K562 (cell line): ENCODE results near the gene RFX3. TPM values are rescaled to one million over a fixed set of nuclear protein-coding genes. Genes with fewer than 3 reads are reported as not detected.

ENCODE experiments used
- ATAC-seq: fragments of 200-7000 bp; cut with Tn5 transposase; 3 replicates; pipeline ENCODE4 v1.9.1; 2020; ENCODE audit warnings: moderate library complexity
- BruUV-seq: library from RNA; stranded (reverse); fragments of 400-500 nt; replicated peaks from 2 replicates; lab custom pipeline; 2021; lab: Mats Ljungman, UMichigan
- CTCF ChIA-PET: fragments of 300-600 bp; formaldehyde crosslinking; extraction: SDS; loops from one replicate; lab custom pipeline; 2021; ENCODE audit warnings: low intra/inter-chr PET ratio; lab: Yijun Ruan, JAX
- POLR2A ChIA-PET: fragments of 300-600, 350-650 bp; sonication (Branson Sonifier 250); formaldehyde crosslinking; extraction: SDS; loops from one replicate; lab custom pipeline; 2021; ENCODE audit warnings: antibody characterized with exemption, inconsistent platforms; lab: Yijun Ruan, JAX
- DNase-seq, 4 experiments: peaks; one replicate each; pipeline versions ENCODE4 v3.0.0 to v3.0.0-alpha.2; 2011 to 2018; ENCODE audit warnings: low spot score in 3 of 4, mixed read lengths in 3 of 4; ENCODE audit errors: extremely low read depth in 1 of 4
- FAIRE-seq: peaks from 2 replicates; lab custom pipeline; 2011; peaks lifted over from hg19 to GRCh38; lab: Jason Lieb, UNC
- H2AFZ ChIP-seq: 2 replicates; pipeline ENCODE4 v1.6.0; 2011; ENCODE audit warnings: low read depth, low read length, control low read depth, inconsistent platforms
- H3K27ac ChIP-seq: fragments of 200-600 bp; 3 replicates; pipeline ENCODE4 v1.8.0; 2011; ENCODE audit warnings: low read depth, mild to moderate bottlenecking, control low read depth, inconsistent platforms, low read length, moderate library complexity, mixed read lengths; ENCODE audit errors: extremely low read depth
- H3K27me3 ChIP-seq, 2 experiments: fragments of 300-600 bp in 1 of 2; 2 replicates in 1 of 2; 3 replicates in 1 of 2; pipeline versions ENCODE4 v1.6.0 to v1.8.0; 2011; ENCODE audit warnings: inconsistent platforms in 2 of 2, low read length in 2 of 2, mild to moderate bottlenecking in 1 of 2, mixed read lengths in 1 of 2, moderate library complexity in 1 of 2; ENCODE audit not compliant: control insufficient read depth in 2 of 2, insufficient read depth in 2 of 2
- H3K36me3 ChIP-seq: fragments of 300-600 bp; 3 replicates; pipeline ENCODE4 v1.8.0; 2011; ENCODE audit warnings: mild to moderate bottlenecking, low read length, inconsistent platforms; ENCODE audit not compliant: control insufficient read depth, insufficient read depth
- H3K4me1 ChIP-seq, 2 experiments: fragments of 200-600 bp in 1 of 2; replicated peaks in 1 of 2; 2 replicates in 1 of 2; 3 replicates in 1 of 2; pipeline versions ENCODE4 v1.5.1 to v1.8.0; 2011; ENCODE audit warnings: inconsistent platforms in 2 of 2, low read length in 2 of 2, mild to moderate bottlenecking in 1 of 2, mixed read lengths in 1 of 2, moderate library complexity in 1 of 2; ENCODE audit not compliant: control insufficient read depth in 2 of 2, insufficient read depth in 2 of 2
- H3K4me2 ChIP-seq: 2 replicates; pipeline ENCODE4 v1.6.1; 2011; ENCODE audit warnings: low read length, control low read depth, inconsistent platforms, mixed read lengths; ENCODE audit not compliant: insufficient read depth
- H3K4me3 ChIP-seq: fragments of 200-600 bp; sonication (generic), shearing (Covaris generic); 2 replicates; pipeline ENCODE4 v1.5.1; 2016; ENCODE audit warnings: control low read depth, inconsistent platforms
- H3K79me2 ChIP-seq: fragments of 200-600 bp; 3 replicates; pipeline ENCODE4 v1.8.0; 2011; ENCODE audit warnings: low read length, inconsistent platforms; ENCODE audit not compliant: control insufficient read depth, insufficient read depth
- H3K9ac ChIP-seq, 2 experiments: 2 replicates each; pipeline versions ENCODE4 v1.6.0 to v1.6.1; 2011; ENCODE audit warnings: low read depth in 2 of 2, low read length in 2 of 2, control low read depth in 1 of 2, inconsistent platforms in 1 of 2, mild to moderate bottlenecking in 1 of 2, mixed read lengths in 1 of 2; ENCODE audit not compliant: insufficient read depth in 1 of 2
- H3K9me1 ChIP-seq: one replicate; pipeline ENCODE4 v1.6.0; 2011; ENCODE audit warnings: inconsistent platforms, mild to moderate bottlenecking, low read length, moderate library complexity; ENCODE audit not compliant: control insufficient read depth, insufficient read depth
- H3K9me3 ChIP-seq: replicated peaks from 2 replicates; pipeline ENCODE4 v1.5.1; 2011; ENCODE audit warnings: low read depth, low read length, inconsistent platforms; ENCODE audit not compliant: control insufficient read depth, insufficient read depth
- H4K20me1 ChIP-seq: replicated peaks from 2 replicates; pipeline ENCODE4 v1.6.1; 2011; ENCODE audit warnings: low read length, inconsistent platforms, mixed read lengths; ENCODE audit not compliant: control insufficient read depth, insufficient read depth
- ARID3A ChIP-seq: IDR thresholded peaks from 2 replicates; pipeline ENCODE4 v1.6.1; 2012; ENCODE audit warnings: low read depth, low read length, improper control_type of control experiment, borderline replicate concordance
- C11orf30 ChIP-seq: fragments of 450-650 bp; IDR thresholded peaks from 2 replicates; pipeline ENCODE4 v1.6.1; 2016; ENCODE audit warnings: low read depth, mild to moderate bottlenecking
- E2F3 ChIP-seq: fragments of 250-450 bp; sonication (Bioruptor Pico); IDR thresholded peaks from 2 replicates; pipeline ENCODE4 v1.4.0; 2020; ENCODE audit warnings: mild to moderate bottlenecking
- FUS ChIP-seq: fragments of 200-400 bp; formaldehyde crosslinking; optimal IDR thresholded peaks from 2 replicates; pipeline ENCODE3; 2017; ENCODE audit warnings: low read depth, low read length
- IRF2 ChIP-seq: sonication (generic); formaldehyde crosslinking; IDR thresholded peaks from 2 replicates; pipeline ENCODE4 v1.8.1; 2022; ENCODE audit warnings: mild to moderate bottlenecking, missing genetic modification reagents
- NR2C1 ChIP-seq, 2 experiments: fragments of 450-650 bp; IDR thresholded peaks; 2 replicates each; pipeline ENCODE4 v1.6.1; 2017; ENCODE audit warnings: mild to moderate bottlenecking in 2 of 2, antibody characterized with exemption in 1 of 2, inconsistent platforms in 1 of 2, missing compliant biosample characterization in 1 of 2, missing genetic modification characterization in 1 of 2
- TRIM25 ChIP-seq: fragments of 450-650 bp; IDR thresholded peaks from 2 replicates; pipeline ENCODE4 v1.7.0; 2016; ENCODE audit warnings: borderline replicate concordance
- ZNF224 ChIP-seq: sonication (generic); formaldehyde crosslinking; IDR thresholded peaks from 2 replicates; pipeline ENCODE4 v1.8.0; 2022; ENCODE audit warnings: mild to moderate bottlenecking, missing genetic modification reagents
- ZNF263 ChIP-seq: sonication (generic); formaldehyde crosslinking; IDR thresholded peaks from 2 replicates; pipeline ENCODE4 v1.8.0; 2022; ENCODE audit warnings: mild to moderate bottlenecking, missing genetic modification reagents, borderline replicate concordance
- ZNF785 ChIP-seq: fragments of 250-450 bp; sonication (Bioruptor Pico); IDR thresholded peaks from 2 replicates; pipeline ENCODE4 v1.4.0; 2020; ENCODE audit warnings: mild to moderate bottlenecking
- in situ Hi-C: fragments of 300-500 bp; cut with MboI; formaldehyde crosslinking; loops from 4 replicates; pipeline ENCODE4 v1.15.0; 2018; ENCODE audit warnings: inconsistent platforms, mixed read lengths
- intact Hi-C: fragments of 100-400 bp; cut with micrococcal nuclease; formaldehyde crosslinking; loops from 2 replicates; pipeline ENCODE4 v1.14.2; 2022
- polyA plus RNA-seq, 8 experiments: library from polyadenylated mRNA; depleted of rRNA in 4 of 8; stranded (reverse) in 5 of 8; unstranded in 3 of 8; fragments of >200 nt; fragmentation: Nextera tagmentation in 2 of 8; fragmentation: Illumina TruSeq in 1 of 8; extraction: Ambion mirVana in 2 of 8; extraction: Trizol in 1 of 8; gene quantifications; 2 replicates each; pipeline versions ENCODE4 v1.2.1 to v1.2.3, GENCODE V29; 2011 to 2014; ENCODE audit warnings: inconsistent platforms in 1 of 8, missing spikeins in 1 of 8
- total RNA-seq, 7 experiments: library from RNA; depleted of rRNA in 6 of 7; stranded (reverse); fragments of >200 nt in 6 of 7; fragmentation: Illumina TruSeq in 2 of 7; extraction: Trizol in 2 of 7; gene quantifications; 2 replicates each; pipeline versions ENCODE4 v1.2.1 to v1.2.3, GENCODE V29; 2011 to 2021; ENCODE audit warnings: low replicate concordance in 1 of 7
- TF ChIP-seq, protein P1 (sequence below): sonication (generic); formaldehyde crosslinking; IDR thresholded peaks from 2 replicates; pipeline ENCODE4 v1.8.1; 2023; ENCODE audit warnings: mild to moderate bottlenecking, missing genetic modification reagents

RFX3 gene
- total and polyA plus RNA-seq, 9 of the 15 experiments (the other 6 are each of a cell fraction or from before 2014, with no cell fraction given), result 0.86 to 4.9 (median 2.0) TPM

DNA sequence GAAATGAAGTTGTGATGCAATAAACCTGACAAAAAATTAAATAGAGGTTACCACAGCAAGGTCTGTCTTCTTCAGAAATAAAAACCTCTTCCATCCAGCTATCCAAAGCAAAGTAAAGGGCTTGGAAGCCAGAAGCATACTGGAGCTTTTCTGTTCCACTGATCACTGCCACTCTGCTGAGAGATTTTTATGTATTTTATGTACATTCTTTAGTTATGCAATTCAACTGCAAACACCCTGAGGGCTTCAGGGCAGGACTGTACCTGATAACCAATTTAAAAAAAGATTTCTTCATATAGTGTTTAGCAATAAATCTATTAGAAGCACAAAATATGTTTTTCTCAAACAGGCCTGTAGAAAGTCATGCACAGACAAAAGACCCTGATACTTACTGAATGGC lies 355.0 kb downstream of the RFX3 start:
- intact Hi-C loops, result no loop called here
- TF ChIP-seq C11orf30 (no peak), ARID3A (no peak), FUS (no peak), IRF2 (CRISPR knock-in tag) (no peak), NR2C1 (IDR thresholded peaks at IDR 0.05) (no peak), NR2C1 (tag; IDR thresholded peaks at IDR 0.05) (no peak), ZNF263 (no peak), ZNF785 (no peak), TRIM25 (no peak), ZNF224 (no peak), E2F3 (CRISPR knock-in tag) (no peak)
- TF ChIP-seq, protein P1, sequence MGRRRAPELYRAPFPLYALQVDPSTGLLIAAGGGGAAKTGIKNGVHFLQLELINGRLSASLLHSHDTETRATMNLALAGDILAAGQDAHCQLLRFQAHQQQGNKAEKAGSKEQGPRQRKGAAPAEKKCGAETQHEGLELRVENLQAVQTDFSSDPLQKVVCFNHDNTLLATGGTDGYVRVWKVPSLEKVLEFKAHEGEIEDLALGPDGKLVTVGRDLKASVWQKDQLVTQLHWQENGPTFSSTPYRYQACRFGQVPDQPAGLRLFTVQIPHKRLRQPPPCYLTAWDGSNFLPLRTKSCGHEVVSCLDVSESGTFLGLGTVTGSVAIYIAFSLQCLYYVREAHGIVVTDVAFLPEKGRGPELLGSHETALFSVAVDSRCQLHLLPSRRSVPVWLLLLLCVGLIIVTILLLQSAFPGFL (CRISPR knock-in tag), result no peak

More for the DNA sequence above, 355.0 kb downstream of the RFX3 start:
- CTCF ChIA-PET, result no interaction called here
- Histone ChIP-seq H3K9me3 (no peaks in the 10 kb centered on the region), H3K79me2 (no peaks in the 10 kb centered on the region), H2AFZ (no peak overlapping the region), H3K4me3 (no peak overlapping the region), H3K4me1 (no peaks in the 10 kb centered on the region), H4K20me1 (no peaks in the 10 kb centered on the region), H3K9me1 (no peaks in the 10 kb centered on the region), H3K27me3 (no peaks in the 10 kb centered on the region), H3K36me3 (no peaks in the 10 kb centered on the region), H3K4me2 (no peak overlapping the region), H3K27ac (no peak overlapping the region), H3K9ac (no peak overlapping the region)
- POLR2A ChIA-PET, result no interaction called here
- no peak for DNase-seq
- BruUV-seq, result no TSS peak
- no peak for FAIRE-seq
- no peak for ATAC-seq
- in situ Hi-C loops, result no loop called here
